GM21723 (cell line): Measurements from ENCODE around the gene LDB2.

Source experiments
- ATAC-seq: cut with Tn5 transposase; IDR thresholded peaks from one replicate; pipeline ENCODE4 v1.9.1; 2021; ENCODE audit warnings: mild to moderate bottlenecking, moderate library complexity; ENCODE audit not compliant: unreplicated experiment

The LDB2 gene

DNA sequence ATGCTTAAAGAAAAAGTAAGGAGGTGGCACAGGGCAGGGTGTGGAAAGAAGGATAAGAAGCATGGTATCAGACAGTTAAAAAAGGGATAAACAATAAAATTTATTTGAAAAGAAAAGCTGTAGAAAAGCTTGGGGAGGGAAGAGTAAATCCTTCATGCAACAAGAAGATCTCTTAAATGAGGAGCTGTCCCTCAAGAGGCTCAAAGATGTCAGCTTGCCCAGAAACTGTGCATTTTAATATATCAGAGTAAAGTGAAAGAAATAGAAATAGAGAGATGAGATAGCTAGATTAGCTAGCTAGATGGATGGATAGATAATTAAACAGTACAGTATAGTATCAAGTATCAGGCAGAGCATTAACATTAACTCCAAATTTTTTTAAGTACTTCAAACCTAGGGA lies 170.3 kb downstream of the LDB2 start:
- ATAC-seq: no peak

DNA sequence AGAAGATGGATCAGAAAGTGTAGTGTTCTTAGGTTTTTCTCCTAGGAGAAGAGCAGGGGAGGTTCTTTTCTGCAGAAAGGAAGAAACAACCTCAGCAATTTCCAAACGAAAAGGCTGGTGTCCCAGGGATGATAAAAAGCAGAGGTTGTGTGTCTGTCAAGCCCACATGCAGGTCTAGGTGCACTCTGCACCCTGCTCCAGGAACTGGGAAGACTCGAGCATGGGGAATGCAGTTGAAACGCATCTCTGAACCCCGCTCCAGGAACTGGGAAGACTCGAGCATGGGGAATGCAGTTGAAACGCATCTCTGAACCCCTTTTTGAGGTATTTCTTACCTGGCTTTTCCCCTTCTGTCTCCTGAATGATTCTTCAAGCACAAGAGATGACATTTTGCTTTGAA lies 171.2 kb downstream of the LDB2 start:
- no peak for ATAC-seq

DNA sequence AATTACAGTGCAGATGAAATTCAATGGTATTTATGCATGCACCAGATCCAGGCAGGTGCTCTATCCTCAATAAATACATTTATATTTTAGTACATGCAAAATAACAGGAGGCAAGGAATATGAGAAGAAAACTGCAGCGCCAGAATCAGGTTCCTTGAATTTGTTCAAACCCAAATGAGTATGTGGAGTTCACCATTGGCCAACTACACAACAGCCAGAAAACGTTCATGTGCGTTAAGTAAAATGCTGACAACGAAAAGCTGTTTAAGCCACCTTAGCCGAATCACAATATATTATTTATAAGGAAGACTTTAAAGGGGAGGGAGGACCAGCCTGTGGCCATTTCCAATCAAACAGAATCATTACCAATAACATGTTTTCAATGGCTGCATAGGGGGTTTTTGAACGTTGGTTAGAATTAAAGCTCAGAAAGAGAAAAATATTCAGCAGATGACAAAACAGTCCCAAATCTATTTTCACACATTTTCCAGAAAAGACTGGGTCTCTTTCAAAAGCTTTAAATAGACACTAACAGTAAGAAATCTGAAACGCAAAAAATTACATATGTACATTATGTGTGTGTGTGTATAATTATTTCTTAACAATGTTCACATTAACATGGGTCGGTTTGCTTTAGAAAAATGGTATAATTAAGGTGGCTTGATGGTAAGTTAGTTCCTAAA lies 171.9 kb downstream of the LDB2 start:
- ATAC-seq: no peak

- no peak for ATAC-seq
These were observed 173.2 kb downstream of the LDB2 start for GRCh38 chr4:16725252-16725651.

- ATAC-seq: no peak
These were observed 176.0 kb downstream of the LDB2 start for GRCh38 chr4:16722416-16722815.

DNA sequence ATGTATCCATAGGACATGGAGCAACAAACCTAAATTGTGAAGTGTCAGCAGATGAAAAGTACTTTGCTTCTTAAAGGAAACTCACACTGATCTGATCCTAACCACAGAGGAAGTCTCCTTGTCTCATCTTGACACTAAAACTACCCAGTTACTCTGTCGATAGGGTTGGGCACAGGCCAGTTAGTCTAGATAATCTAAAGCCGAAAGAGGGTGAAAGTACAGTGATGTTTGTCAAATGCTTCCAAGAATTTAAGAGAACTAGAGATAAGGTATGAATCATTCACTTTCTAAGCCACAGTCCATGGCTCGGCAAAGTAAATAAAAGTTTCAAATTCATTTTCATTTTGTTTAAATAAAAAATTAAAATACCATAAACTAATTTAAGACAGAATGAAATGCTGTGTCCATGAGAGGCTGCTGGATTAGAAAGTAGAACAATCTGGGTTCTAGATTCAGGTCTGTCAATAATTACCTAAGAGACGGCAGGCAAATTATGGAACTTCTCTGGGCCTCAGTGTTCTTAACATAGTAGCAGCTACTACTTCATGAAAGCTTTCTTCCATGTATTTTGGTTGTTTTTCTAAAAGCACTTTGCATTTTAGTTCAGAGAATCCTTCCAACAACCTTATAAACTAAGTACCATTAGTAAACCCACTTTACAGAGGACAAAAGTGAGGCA lies 176.7 kb downstream of the LDB2 start:
- no peak for ATAC-seq

DNA sequence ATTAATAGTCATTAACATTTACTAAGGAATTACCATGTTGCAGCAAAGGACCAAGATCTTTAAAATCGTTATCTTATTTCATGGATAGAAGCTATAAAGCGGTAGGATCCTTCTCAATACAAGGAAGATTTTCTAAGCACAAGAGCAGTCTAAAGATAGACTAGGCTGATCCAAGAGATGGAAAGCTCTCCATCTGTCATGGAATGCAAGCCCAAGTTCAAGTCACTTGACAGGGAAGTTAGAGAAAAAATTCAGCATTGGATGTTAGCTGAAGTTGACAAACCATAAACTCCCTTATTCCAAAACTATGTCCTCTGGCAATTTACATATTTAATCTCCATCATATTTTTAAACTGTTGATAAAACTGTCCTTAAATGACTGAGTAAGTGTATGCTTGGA lies 177.7 kb downstream of the LDB2 start:
- no peak for ATAC-seq

- ATAC-seq: no peak
These were observed 181.0 kb downstream of the LDB2 start for GRCh38 chr4:16717266-16717970.

- ATAC-seq: no peak
These were observed 183.0 kb downstream of the LDB2 start for GRCh38 chr4:16715482-16715881.

DNA sequence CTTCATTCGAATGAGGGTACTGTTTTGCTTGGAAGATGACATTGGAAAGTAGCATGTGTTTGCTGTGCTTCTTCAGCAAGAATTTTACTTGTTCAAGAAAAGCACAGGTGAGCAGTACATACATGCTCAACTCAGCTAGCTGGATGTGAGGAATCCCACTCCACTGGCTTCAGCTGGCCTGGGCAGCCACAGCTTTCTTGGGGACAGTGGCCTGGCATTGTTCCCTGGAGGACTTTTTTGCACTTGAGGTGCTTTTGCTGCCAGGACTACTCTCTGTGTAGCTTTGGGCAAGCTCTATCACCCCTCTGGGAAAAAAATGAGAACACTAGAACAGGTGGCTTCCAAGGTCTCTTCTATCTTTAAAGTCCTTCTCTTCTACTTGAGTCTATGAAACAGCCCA lies 184.3 kb downstream of the LDB2 start:
- ATAC-seq: no peak

DNA sequence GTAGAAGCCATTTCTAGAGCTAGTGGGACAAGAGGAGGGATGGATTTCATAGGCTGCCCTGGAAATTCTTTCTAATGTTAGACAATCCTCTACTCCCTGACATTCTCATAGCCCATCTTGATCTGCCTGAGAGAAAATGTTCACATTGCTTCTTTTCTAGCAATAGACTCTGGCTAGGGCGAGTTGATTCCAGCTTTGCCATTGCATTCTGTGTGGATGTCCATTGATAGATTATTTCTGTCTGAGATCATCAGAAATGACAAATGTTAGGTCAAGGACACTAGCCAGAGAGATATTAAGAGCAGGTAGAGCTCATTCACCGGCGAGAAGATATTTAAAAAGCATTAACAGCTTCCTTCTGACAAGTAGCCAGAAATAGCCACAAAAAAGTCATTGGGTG lies 184.7 kb downstream of the LDB2 start:
- ATAC-seq: no peak

DNA sequence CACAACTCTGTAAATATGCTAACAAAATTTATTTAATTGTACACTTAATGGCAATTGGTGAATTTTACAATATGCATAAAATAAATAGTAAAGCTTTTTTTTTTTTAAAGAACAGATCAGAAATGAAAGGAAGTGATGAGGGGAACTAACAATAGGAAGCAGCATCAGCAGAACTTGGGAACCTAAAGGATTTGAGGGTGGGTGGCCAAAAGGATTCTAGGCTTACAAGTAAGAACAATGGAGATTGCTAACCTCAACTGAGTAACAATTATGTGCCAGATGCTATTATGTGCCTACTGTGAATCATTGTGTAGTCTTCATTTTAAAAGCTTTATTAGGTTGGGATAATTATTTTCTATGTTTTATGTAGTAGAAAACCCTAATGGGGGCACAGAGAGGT lies 185.2 kb downstream of the LDB2 start:
- ATAC-seq: no peak

DNA sequence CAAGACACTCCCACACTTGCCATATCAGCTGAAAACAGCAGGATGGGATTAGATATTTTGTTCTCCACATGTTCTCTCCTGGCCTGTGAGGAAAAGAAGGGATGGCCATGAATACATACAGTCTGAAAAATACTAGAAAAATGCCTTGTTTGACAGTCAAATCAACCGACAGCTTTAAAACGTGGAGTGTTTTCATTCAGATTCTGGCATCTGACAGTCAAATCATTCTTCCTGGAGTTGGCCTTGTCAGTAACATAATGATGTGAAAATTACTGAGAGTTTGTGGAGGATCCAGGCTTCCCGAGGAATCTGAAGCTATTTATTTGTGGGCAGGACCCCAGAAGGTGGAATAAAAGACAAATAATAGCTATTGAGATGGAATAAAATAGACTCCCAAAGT lies 188.2 kb downstream of the LDB2 start:
- no peak for ATAC-seq

DNA sequence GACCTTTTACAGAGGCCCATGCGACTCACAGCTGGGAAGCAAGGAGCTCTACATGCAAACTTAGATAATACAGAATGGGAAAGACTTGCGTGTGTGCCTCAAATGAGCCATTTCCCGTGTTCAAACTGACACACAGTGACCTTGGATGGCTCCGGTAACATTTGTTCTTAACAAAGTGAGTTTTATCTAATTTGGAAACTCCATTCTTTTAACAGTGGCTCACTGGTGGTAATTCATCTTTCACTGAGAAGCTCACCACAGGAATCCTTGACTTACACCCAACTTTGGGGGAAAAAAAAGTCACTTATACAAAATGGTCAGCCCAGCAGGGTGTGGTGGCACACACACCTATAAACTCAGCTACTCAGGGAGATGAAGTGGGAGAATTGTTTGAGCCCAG lies 190.6 kb downstream of the LDB2 start:
- ATAC-seq: no peak

DNA sequence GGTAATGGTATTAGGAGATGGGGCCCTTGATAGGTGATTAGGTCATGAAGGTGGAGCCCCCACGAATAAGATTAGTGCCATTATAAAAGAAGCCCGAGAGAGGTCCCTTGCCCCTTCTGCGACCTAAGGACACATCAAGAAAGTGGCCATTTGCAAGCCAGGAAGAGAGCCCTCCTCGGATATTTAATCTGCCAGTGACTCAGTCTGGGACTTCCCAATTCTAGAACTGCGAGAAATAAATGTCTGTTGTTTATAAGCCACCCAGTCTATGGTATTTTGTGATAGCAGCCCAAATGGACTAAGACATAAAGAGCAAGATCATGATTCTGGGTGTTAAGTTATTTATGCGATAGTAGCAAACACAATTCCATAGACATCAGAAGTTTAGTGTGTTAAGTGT lies 192.2 kb downstream of the LDB2 start:
- no peak for ATAC-seq

DNA sequence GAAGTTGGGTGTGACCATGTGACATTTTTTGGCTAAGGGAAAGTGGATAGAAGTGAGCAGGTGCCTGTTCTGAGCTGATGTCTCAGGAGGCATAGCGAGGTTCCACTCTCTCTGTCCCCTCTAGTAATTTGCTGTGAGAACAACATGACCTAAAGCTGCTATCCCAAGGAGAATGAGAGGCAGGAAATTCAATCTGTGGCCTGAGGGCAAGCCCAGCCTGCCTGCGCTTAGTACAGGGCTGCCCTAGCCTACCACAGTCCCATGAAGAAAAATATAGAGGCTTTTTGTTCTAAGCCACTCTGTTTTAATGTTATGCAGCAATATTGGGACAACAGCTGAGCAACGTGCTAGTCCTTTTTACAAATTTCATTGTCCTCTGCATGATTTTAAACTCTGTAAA lies 193.1 kb downstream of the LDB2 start:
- no peak for ATAC-seq

DNA sequence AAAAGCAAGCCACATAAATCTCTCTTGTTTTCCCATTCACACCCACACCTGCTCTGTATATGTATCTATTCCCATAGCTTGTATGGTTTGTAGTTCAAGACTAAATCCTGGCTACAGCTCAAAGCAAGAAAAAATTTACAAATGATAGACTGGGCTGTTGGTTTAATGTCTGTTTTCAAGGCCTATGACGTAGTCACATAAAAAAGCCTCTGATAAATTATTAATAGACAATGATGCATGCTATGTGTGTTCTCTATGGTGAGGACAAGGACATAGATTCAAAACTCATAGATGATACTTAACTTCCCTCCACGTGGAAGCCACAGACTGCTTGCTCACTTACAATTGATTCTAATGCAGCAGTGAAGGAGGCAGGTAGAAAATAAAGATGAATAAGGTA lies 194.0 kb downstream of the LDB2 start:
- no peak for ATAC-seq

- ATAC-seq: no peak
These were observed 202.5 kb downstream of the LDB2 start for GRCh38 chr4:16695896-16696295.

DNA sequence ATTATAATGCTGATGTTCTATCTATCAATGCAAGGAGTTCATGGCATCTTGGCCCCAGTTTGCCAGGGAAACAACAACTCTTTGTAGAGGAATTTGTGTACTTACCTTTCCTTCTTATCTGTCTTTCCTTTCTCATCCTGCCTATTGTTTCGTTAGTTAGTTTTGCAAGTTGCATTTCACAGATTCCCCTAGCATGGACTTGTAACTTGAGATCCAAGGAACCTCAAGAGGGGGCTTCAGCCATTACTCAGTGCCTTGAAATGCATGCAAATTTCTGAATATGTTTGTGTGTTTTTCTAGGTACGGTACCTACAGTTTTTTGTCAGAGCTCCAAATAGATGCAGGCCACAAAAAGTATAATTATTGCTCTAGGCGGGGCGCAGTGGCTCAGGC lies 203.6 kb downstream of the LDB2 start:
- ATAC-seq: no peak

DNA sequence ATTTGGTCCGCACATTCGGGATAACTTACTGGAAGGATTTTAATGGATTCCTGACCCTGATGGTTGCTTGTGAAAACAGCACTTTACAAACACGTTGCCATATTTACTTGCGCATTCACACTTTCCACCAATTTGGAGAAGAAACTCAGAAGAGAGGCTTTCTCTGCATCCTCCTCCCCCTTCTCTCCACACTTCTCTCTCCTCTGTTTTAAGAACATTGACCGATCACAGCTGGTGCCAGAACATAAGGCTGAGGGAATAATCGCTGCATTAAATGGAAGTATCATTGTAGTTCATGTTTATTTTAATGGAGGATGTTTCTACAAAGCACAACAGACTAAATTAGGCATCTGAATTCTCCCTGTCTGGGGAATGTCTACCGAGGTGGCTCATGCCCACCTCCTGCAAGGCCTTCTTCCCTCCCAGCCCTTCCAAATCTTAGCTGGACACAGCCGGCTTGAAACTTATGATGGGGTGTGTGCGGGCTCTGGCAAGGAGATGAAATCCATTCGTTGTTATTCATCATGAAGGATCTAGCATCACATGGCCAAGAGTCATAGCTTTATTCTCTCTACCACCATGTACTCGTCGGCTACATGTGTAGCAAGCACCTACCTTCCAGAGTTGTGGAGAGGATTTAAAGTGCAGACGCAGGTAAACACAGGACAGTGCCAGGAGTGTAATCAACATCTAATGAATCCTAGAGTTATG lies 204.1 kb downstream of the LDB2 start:
- no peak for ATAC-seq

GRCh38 chr4:16693641-16694040 lies 204.8 kb downstream of the LDB2 start:
- no peak for ATAC-seq
